Activated T-cell treated with anti-CD3 and anti-CD28 coated beads for 1 hour (primary cell): ENCODE results near the gene SERF2.
"Not testable (repeated sequence)": the region's sequence is repeated elsewhere in the genome, so short reads cannot be mapped to it uniquely, and the experiment has no call there.

ENCODE experiments used
- DNase-seq: peaks from one replicate; pipeline ENCODE4 v3.0.0-alpha.2; 2020; ENCODE audit warnings: low read depth

Gene SERF2

DNA sequence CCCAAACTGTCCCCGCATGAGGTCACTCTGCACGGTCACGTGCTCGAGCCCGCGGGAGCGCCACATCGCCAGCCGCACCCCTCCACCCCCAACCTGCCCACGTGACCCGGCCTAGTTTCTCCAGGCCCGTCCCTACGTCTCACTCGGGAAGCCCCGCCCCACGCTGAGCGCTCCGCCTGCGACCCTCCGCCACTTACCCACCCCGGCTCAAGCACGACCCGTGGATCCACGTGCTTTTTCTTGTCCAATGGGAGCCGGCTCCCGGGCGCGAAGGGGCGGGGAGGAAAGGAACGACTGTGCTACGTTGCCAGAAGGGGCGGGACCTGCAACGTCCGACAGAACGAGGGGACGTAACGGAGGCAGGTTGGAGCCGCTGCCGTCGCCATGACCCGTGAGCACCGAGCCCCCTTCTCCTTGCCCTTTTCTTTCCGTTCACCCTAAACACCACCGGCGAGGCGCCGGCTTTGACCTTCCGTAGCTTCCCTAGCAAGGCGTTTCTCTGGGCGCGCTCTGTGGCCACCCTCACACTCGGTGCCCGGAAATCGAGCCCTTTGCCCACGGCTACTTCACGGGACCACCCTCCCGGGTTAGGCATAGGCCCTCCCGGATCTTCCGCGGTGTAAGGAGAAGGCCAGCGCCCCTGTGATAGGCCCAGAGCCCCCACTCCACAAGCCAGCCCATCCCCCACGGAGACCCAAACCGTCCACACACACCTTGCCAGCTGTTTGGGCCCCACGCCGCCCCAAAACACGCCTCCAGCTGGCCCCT is at the start of gene SERF2:
TSS of gene SERF2 (plus strand) at position 328 of the 768 bp plus-strand sequence. CDS start at position 385, 57 bp downstream.
- DNase-seq = peak; percentile 99

GRCh38 chr15:43746245-43746902 is 45.7 kb upstream of the SERF2 start, which contains the start of gene PDIA3:
Gene PDIA3 (plus strand): TSS chr15:43746438. CDS start chr15:43746540, 102 bp downstream.
- peak; percentile 72 for DNase-seq

DNA sequence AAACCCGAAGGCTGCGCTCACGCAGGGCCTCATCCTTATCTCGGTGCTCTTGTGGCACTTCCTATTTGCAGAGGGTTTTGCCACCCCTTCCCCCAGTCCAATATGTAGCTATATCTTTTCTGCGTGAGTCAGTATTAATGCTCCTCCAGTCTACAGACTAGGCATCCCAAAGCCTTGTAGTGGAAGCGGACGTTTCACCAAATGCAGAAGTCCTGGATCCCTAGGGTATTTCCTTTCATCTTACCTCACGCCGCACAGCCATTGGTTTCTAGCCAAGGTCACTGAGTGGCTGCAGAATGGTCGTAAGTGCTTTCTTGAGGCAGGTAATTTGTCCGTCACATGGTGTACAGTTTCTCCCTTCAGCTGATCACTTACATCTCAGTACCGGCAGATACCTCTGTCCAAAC is 45.2 kb upstream of the SERF2 start:
- not testable (repeated sequence) for DNase-seq

GRCh38 chr15:43748376-43748775 is 43.7 kb upstream of the SERF2 start:
- no peak for DNase-seq

DNA sequence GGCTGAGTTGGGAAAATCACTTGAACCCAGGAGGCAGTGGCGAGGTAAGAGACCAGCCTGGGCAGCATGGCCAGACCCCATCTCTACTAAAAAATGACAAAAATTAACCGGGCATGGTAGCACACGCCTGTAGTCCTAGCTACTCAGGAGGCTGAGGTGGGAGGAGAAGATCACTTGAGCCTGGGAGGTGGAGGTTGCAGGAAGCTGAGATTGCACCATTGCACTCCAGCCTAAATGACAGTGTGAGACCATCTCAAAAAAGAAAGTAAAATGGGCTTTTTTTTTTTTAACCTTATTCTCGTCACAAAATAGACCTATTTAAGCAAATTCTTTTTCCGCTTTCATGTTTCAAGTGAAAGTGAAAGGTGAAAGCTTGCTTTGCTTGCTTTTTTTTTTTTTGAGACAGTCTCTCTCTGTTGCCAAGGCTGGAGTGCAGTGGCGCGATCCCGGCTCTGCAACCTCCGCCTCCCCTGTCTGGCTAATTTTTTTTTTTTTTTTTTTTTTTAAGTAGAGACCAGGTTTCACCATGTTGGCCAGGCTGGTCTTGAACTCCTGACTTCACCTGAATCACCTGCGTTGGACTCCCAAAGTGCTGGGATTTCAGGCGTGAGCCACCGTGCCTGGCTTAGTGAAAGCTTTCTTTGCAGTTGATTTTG is 42.3 kb upstream of the SERF2 start:
- DNase-seq = no peak

GRCh38 chr15:43751885-43752284 is 40.2 kb upstream of the SERF2 start:
- no peak for DNase-seq

DNA sequence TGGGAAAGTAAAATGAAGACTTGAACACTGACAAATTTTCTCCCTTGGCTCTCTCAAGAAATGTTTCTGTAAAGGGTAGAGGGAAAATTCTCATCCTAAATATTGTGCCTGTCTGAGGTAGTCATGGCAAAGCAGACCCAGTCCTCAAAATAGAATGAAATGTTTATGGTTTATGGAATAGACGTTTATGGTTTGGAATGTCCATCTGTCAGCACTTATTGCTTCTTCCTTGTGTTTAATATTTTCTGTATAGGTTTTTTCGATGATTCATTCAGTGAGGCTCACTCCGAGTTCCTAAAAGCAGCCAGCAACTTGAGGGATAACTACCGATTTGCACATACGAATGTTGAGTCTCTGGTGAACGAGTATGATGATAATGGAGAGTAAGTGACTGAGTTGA is 29.3 kb upstream of the SERF2 start:
- no peak for DNase-seq

- no peak for DNase-seq
Observed at GRCh38 chr15:43763819-43764446, 28.2 kb upstream of the SERF2 start.

DNA sequence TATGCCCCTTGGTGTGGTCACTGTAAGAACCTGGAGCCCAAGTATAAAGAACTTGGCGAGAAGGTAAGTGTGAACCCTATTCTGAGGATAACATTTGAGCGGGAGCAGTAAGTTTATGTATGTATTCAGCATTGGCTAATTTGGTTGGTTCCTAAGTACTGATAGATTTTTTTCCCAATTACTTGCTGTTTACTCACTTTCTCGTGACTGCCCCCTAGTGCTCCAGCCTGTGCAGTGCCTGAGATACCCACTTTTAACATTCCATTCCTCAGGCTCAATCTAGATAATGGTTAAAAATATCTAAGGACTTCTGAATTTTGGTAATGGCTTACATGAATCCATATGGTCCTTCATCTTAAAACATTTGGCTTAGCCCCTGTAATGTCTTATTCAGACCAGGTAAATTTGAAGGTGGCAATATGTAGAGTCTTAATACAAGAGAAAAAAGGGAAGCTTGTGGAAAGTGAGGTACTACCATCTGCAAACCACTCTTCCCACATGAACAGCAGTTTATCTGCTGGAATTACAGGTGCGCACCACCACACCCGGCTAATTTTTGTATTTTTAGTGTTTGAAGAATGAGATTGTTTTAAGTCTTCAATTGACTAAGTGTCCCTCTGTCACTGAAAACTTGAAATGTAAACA is 22.4 kb upstream of the SERF2 start:
- DNase-seq = peak; percentile 58

- no peak for DNase-seq
Observed at GRCh38 chr15:43771816-43772215, 20.3 kb upstream of the SERF2 start.

DNA sequence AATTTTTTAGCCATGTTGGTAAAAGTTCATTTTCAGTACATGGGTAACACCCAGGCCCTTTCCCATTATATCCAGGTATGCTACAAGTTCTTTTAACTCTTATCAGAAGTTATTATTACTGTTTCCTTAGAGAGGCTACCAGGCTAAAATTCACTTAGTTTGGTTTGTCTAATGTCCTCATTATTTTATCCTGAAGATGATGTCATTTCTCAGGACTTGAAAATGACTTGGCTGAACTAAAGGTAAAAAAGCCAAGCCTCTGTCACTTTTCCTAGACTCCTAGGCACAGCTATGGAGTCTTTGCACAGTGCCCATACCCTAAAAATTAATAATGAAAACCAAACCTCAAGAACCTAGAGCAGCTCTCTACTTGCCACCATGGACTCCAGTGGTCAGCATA is 19.5 kb upstream of the SERF2 start:
- no peak for DNase-seq

DNA sequence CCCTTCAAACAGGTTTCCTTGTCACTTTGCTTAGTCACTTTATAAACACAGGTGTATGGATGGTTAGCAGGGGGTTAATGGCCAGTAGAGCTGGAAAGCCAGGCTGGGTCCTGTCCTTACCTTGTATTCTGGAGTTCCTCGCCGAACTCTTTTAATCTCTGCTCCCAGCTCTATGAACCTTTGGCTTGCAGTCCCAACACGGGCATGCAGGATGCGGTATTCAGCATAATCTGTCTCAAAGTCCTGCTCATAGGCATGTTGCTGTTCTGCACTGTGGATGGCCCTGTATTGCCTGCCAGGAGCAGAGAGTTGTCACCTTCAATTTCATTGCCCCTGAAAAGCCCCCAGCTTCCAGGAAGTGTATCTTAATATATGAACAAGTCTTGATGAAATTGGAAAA is 18.1 kb upstream of the SERF2 start:
- DNase-seq = no peak

DNA sequence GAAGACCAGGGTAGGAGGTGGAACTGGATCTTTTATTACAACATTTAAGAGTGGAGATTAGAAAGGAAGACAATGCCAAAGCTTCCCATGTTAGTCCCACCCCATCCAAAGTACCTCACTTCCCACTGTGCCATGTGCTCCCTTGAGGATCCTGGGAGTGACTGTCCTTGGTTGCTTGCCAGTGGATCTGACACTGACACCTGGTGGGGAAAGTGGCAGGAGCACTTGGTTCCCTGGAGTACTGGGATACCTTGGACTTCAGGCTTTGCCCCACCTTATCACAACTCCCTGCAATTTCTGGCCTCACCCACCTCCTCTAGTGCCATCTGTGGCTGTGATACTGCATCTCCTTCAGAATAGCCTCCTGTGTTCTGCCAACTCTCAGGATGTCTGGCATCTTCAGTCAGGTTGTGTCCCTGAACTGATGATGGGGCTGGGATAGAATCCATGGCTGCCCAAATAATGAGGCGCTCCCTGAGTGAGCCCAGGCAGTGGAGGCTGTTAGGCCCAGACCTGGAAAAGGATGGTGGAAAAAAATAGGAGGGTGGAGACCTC is 16.6 kb upstream of the SERF2 start:
- DNase-seq = no peak

DNA sequence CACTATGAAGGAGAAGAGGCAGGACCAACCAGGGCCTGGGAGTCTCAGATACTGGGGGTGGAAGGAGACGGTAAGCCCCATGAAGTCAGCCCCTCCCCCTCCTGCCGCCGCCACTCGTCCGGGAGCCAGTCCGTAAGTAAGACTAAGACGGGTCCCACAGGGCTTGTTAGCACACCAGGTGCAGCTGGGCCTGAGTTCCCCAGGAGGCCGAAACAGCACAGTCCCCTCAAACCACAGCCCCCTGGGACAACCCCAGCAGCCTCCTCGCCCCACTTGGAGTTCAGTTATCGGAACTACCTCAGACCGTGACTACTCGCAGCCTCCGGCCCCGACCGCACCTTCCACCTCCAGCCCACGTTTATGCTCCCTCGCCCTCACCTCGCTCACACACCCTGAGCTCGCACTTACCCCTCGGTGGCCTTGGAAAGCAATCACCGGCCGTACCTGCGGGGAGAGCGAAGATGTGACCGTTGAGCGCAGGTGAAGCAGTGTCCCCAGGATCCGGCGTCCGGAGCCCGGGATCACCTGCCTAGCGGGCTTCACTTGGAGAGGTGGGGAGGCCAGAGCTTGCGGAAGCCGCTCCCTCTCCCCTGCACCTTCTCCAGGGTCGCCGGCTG is 15.9 kb upstream of the SERF2 start:
- no peak for DNase-seq

DNA sequence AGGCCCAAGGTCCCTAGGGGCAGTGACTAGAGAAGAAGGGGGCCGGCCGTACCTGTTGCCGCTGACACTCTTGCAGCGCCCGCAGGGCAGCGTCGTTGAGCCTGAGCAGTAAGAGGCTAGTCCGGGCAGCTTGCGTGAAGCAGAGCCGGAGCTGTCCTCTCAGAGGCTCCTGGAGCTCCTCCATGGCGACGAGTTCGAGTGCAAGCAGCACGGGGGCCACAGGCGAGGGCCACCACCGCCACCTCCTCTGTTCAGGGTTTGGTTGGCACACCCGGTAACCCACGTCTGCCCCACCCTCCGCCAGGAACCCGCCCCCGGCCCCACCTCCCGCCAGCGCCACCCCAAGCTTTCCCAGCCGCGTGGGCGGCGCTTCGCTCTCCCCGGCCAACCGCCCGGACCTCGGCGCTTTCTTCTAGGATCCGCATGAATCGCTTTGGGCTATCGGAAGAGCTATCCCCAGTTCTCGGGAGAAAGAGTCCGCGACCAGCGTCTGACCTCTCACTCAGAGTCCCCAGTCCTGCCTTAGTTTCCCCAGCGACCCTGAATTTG is 15.3 kb upstream of the SERF2 start, which contains the start of gene ELL3:
TSS of gene ELL3 (minus strand) at position 249 of the 549 bp plus-strand sequence. CDS start at position 184, 65 bp downstream.
- DNase-seq = peak; percentile 68

DNA sequence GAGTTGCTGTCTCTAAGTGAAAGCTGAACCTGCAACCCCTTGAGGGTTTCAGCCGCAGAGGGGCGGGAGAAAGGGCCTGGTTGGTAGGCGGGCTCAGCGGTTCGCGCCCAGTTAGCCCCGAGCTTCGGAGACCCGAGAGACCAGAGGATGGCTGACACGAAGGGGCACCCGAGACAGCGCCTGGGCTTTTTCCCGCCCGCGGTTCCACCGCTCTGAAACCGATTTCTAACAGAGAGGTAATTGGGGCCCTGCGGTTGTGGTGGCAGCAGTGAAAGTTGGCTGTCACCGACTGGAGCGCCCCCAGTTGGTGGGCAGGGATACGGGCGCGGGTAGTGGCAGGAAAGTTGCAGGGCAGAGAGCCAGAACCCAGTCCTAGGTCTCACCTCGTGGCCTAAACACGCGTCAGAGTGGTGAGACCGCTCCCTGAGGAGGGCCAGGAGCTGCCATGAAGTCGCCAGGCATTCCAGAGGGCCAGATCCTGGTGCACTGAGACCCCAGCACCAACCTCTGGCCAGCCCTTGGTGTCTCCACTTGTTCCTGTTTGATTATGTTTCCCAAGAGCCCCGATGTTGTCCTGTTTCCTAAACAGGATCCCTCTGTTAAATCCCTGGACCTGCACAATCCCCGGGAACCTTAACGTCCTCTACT is 14.7 kb upstream of the SERF2 start:
- peak; percentile 69 for DNase-seq

DNA sequence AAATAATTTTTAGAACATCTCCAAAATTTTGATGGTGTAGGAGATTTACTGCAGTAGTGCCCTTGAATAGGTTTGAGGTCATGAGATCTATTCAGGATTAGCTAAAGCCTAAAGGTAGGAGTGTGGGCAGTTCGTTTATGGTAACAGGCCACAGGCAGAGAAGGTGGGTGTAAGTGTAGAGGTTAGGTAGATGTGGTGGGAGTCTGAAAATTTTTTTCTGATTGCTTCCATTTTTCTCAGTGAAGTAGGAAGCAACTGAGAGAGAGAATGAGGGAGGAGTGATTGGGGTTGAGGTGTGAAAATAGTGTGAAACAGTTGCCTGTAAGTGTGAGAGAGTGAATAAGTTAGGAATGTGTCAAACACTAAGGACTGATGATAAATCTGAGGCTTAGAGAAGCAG is 13.1 kb upstream of the SERF2 start:
- DNase-seq = no peak

DNA sequence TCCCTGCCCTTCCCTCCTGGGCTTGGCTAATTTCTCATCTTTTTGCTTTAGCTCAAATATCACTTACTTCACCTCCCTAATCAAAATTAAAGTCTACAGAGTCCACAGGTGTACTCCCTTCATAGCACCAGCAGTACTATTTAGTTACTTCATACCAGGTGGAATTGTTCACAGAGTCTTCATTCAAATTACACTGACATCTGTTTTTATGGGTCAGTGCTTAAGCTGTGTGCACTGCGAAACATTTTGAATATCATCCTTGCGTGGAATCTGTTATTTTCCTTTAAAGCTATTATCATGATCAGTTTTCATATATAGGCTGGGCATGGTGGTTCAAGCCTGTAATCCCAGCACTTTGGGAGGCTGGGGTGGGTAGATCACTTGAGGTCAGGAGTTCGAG is 2.7 kb upstream of the SERF2 start:
- no peak for DNase-seq

GRCh38 chr15:43792761-43793476 is 799 bp downstream of the SERF2 start:
- DNase-seq = no peak

- DNase-seq = no peak
Observed at GRCh38 chr15:43793647-43794046, 1.5 kb downstream of the SERF2 start.
